ENCODE measurements around the gene IRF8.

- TF ChIP-seq CTCF (conservative IDR thresholded peaks at IDR 0.05; ENCODE audit: low read length) (no peak), EZH2phosphoT487 (IDR thresholded peaks at IDR 0.05; ENCODE audit: borderline replicate concordance) (no peak)
Measured at GRCh38 chr16:85859818-85860125, 39.2 kb upstream of the IRF8 start.
